ENCODE results near the gene GABRG3.

DNA sequence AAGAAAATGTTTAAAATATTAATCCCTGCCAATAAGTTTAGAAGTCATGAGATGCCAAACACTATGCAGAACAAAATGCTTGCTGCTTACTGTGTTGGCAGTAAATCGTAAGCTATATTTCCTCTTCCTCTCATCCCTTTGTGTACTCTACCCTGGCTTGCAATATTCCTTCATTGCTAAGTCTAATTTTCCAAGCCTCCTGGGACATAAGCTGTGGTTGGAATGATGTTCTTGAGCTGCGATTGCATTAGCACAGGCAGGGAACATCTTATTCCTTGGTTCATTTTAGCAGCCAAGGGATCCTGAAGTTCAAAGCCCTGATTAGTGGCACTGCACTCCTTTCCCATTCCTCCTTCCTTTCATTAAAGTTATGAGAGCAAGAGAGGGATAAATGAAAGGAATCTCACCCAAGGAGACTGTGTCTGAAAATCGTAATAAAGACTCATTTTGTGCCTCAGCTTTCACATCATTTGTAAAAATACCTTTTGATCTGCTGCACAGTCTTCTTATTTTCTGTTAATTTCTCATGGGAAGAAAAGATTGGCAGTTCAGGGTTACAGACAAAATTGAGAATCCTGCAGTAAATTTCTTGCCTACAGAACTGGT is 592.9 kb downstream of the GABRG3 start:
- TF ChIP-seq, protein P1, sequence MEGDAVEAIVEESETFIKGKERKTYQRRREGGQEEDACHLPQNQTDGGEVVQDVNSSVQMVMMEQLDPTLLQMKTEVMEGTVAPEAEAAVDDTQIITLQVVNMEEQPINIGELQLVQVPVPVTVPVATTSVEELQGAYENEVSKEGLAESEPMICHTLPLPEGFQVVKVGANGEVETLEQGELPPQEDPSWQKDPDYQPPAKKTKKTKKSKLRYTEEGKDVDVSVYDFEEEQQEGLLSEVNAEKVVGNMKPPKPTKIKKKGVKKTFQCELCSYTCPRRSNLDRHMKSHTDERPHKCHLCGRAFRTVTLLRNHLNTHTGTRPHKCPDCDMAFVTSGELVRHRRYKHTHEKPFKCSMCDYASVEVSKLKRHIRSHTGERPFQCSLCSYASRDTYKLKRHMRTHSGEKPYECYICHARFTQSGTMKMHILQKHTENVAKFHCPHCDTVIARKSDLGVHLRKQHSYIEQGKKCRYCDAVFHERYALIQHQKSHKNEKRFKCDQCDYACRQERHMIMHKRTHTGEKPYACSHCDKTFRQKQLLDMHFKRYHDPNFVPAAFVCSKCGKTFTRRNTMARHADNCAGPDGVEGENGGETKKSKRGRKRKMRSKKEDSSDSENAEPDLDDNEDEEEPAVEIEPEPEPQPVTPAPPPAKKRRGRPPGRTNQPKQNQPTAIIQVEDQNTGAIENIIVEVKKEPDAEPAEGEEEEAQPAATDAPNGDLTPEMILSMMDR (conservative IDR thresholded peaks at IDR 0.05; ENCODE audit: low read depth in 2 of 2): no peak
- no peak for TF ChIP-seq POLR2AphosphoS5 (IDR thresholded peaks at IDR 0.05; ENCODE audit: low read depth)
- TF ChIP-seq EZH2 (IDR thresholded peaks at IDR 0.05; ENCODE audit: low read depth, unreplicated experiment): no peak
- no peak for TF ChIP-seq JUNB (IDR thresholded peaks at IDR 0.05; ENCODE audit: unreplicated experiment)
- TF ChIP-seq CREB1 (CRISPR knock-in tag; IDR thresholded peaks at IDR 0.05; ENCODE audit: low read depth): no peak
- TF ChIP-seq, protein P2, sequence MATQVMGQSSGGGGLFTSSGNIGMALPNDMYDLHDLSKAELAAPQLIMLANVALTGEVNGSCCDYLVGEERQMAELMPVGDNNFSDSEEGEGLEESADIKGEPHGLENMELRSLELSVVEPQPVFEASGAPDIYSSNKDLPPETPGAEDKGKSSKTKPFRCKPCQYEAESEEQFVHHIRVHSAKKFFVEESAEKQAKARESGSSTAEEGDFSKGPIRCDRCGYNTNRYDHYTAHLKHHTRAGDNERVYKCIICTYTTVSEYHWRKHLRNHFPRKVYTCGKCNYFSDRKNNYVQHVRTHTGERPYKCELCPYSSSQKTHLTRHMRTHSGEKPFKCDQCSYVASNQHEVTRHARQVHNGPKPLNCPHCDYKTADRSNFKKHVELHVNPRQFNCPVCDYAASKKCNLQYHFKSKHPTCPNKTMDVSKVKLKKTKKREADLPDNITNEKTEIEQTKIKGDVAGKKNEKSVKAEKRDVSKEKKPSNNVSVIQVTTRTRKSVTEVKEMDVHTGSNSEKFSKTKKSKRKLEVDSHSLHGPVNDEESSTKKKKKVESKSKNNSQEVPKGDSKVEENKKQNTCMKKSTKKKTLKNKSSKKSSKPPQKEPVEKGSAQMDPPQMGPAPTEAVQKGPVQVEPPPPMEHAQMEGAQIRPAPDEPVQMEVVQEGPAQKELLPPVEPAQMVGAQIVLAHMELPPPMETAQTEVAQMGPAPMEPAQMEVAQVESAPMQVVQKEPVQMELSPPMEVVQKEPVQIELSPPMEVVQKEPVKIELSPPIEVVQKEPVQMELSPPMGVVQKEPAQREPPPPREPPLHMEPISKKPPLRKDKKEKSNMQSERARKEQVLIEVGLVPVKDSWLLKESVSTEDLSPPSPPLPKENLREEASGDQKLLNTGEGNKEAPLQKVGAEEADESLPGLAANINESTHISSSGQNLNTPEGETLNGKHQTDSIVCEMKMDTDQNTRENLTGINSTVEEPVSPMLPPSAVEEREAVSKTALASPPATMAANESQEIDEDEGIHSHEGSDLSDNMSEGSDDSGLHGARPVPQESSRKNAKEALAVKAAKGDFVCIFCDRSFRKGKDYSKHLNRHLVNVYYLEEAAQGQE (IDR thresholded peaks at IDR 0.05; ENCODE audit: unreplicated experiment): no peak
- TF ChIP-seq EZH2phosphoT487 (IDR thresholded peaks at IDR 0.05; ENCODE audit: unreplicated experiment): no peak
- TF ChIP-seq ZNF114 (CRISPR knock-in tag; IDR thresholded peaks at IDR 0.05): no peak
- no peak for TF ChIP-seq STAT1 (IDR thresholded peaks at IDR 0.05; ENCODE audit: unreplicated experiment)
- TF ChIP-seq, protein P3, sequence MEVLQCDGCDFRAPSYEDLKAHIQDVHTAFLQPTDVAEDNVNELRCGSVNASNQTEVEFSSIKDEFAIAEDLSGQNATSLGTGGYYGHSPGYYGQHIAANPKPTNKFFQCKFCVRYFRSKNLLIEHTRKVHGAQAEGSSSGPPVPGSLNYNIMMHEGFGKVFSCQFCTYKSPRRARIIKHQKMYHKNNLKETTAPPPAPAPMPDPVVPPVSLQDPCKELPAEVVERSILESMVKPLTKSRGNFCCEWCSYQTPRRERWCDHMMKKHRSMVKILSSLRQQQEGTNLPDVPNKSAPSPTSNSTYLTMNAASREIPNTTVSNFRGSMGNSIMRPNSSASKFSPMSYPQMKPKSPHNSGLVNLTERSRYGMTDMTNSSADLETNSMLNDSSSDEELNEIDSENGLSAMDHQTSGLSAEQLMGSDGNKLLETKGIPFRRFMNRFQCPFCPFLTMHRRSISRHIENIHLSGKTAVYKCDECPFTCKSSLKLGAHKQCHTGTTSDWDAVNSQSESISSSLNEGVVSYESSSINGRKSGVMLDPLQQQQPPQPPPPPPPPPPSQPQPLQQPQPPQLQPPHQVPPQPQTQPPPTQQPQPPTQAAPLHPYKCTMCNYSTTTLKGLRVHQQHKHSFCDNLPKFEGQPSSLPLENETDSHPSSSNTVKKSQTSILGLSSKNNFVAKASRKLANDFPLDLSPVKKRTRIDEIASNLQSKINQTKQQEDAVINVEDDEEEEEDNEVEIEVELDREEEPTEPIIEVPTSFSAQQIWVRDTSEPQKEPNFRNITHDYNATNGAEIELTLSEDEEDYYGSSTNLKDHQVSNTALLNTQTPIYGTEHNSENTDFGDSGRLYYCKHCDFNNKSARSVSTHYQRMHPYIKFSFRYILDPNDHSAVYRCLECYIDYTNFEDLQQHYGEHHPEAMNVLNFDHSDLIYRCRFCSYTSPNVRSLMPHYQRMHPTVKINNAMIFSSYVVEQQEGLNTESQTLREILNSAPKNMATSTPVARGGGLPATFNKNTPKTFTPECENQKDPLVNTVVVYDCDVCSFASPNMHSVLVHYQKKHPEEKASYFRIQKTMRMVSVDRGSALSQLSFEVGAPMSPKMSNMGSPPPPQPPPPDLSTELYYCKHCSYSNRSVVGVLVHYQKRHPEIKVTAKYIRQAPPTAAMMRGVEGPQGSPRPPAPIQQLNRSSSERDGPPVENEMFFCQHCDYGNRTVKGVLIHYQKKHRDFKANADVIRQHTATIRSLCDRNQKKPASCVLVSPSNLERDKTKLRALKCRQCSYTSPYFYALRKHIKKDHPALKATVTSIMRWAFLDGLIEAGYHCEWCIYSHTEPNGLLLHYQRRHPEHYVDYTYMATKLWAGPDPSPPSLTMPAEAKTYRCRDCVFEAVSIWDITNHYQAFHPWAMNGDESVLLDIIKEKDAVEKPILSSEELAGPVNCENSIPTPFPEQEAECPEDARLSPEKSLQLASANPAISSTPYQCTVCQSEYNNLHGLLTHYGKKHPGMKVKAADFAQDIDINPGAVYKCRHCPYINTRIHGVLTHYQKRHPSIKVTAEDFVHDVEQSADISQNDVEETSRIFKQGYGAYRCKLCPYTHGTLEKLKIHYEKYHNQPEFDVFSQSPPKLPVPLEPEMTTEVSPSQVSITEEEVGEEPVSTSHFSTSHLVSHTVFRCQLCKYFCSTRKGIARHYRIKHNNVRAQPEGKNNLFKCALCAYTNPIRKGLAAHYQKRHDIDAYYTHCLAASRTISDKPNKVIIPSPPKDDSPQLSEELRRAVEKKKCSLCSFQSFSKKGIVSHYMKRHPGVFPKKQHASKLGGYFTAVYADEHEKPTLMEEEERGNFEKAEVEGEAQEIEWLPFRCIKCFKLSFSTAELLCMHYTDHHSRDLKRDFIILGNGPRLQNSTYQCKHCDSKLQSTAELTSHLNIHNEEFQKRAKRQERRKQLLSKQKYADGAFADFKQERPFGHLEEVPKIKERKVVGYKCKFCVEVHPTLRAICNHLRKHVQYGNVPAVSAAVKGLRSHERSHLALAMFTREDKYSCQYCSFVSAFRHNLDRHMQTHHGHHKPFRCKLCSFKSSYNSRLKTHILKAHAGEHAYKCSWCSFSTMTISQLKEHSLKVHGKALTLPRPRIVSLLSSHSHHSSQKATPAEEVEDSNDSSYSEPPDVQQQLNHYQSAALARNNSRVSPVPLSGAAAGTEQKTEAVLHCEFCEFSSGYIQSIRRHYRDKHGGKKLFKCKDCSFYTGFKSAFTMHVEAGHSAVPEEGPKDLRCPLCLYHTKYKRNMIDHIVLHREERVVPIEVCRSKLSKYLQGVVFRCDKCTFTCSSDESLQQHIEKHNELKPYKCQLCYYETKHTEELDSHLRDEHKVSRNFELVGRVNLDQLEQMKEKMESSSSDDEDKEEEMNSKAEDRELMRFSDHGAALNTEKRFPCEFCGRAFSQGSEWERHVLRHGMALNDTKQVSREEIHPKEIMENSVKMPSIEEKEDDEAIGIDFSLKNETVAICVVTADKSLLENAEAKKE (CRISPR knock-in tag; IDR thresholded peaks at IDR 0.05): no peak
- TF ChIP-seq, protein P4, sequence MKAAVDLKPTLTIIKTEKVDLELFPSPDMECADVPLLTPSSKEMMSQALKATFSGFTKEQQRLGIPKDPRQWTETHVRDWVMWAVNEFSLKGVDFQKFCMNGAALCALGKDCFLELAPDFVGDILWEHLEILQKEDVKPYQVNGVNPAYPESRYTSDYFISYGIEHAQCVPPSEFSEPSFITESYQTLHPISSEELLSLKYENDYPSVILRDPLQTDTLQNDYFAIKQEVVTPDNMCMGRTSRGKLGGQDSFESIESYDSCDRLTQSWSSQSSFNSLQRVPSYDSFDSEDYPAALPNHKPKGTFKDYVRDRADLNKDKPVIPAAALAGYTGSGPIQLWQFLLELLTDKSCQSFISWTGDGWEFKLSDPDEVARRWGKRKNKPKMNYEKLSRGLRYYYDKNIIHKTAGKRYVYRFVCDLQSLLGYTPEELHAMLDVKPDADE (IDR thresholded peaks at IDR 0.05): no peak
- TF ChIP-seq NANOG (IDR thresholded peaks at IDR 0.05; ENCODE audit: borderline replicate concordance): no peak

All from GM23338 (cell line).